Suprapubic skin (tissue), 4 donors: ENCODE results near the gene CACNG4. TPM values are rescaled to one million over a fixed set of nuclear protein-coding genes. Genes with fewer than 3 reads are reported as not detected.
"Not testable (repeated sequence)": the region's sequence is repeated elsewhere in the genome, so short reads cannot be mapped to it uniquely, and the experiment has no call there.

ENCODE experiments used
- DNase-seq, 2 donors: peaks; one replicate each; pipeline ENCODE4 v3.0.0-alpha.2; 2019; ENCODE audit warnings: low spot score in 2 of 2
- H3K27ac ChIP-seq: fragments of 200-600 bp; sonication (generic); one replicate; pipeline ENCODE4 v1.5.1; 2019
- H3K27me3 ChIP-seq: fragments of 200-600 bp; sonication (generic); one replicate; pipeline ENCODE4 v1.5.1; 2019
- H3K36me3 ChIP-seq: fragments of 200-600 bp; sonication (generic); one replicate; pipeline ENCODE4 v1.5.1; 2019
- H3K4me1 ChIP-seq: fragments of 200-600 bp; sonication (generic); one replicate; pipeline ENCODE4 v1.5.1; 2019
- H3K4me3 ChIP-seq: fragments of 200-600 bp; sonication (generic); one replicate; pipeline ENCODE4 v1.5.1; 2019; ENCODE audit warnings: mild to moderate bottlenecking
- H3K9me3 ChIP-seq: fragments of 200-600 bp; sonication (generic); one replicate; pipeline ENCODE4 v1.5.1; 2019
- CTCF ChIP-seq, 2 donors: fragments of 200-600 bp in 1 of 2; fragments of 450-650 bp in 1 of 2; sonication (generic) in 1 of 2; IDR thresholded peaks; one replicate each; pipeline ENCODE4 v1.5.1; 2016 to 2019; ENCODE audit warnings: antibody characterized with exemption in 2 of 2, mild to moderate bottlenecking in 1 of 2, moderate library complexity in 1 of 2
- EP300 ChIP-seq: sonication (generic); formaldehyde crosslinking; IDR thresholded peaks from one replicate; pipeline ENCODE4 v1.6.1; 2017; ENCODE audit warnings: antibody characterized with exemption
- POLR2A ChIP-seq, 2 donors: fragments of 450-650 bp; IDR thresholded peaks; one replicate each; pipeline ENCODE4 v1.6.1; 2017; ENCODE audit warnings: antibody characterized with exemption in 2 of 2, mild to moderate bottlenecking in 2 of 2, moderate library complexity in 2 of 2
- POLR2AphosphoS5 ChIP-seq, 3 donors: sonication (generic); formaldehyde crosslinking; IDR thresholded peaks; one replicate each; pipeline ENCODE4 v1.6.1; 2017; ENCODE audit warnings: antibody characterized with exemption in 3 of 3
- WGBS: methylation state at CpG from one replicate; pipeline ENCODE4 v1.1.5; 2018; 5-methylcytosine and 5-hydroxymethylcytosine counted together
- total RNA-seq, 4 donors: library from RNA; depleted of rRNA; stranded (reverse); fragments of >200 nt; gene quantifications; one replicate each; pipeline ENCODE4 v1.1.0, GENCODE V29; 2016

CACNG4 gene
- total RNA-seq, 4 donors from 2014 or later, result 0.49 to 0.68 (median 0.51) TPM; not detected in 1

- whole genome bisulfite sequencing, result 80% methylated on average over 2 of the region's 4 CpGs
- TF ChIP-seq EP300 (no peak), POLR2AphosphoS5 (IDR thresholded peaks at IDR 0.05) (no peak), POLR2A (IDR thresholded peaks at IDR 0.05) (no peak), CTCF (IDR thresholded peaks at IDR 0.05) (no peak)
- Histone ChIP-seq H3K4me1 (peaks cover 27% of the 10 kb centered on the region), H3K27me3 (peaks cover 89% of the 10 kb centered on the region), H3K4me3 (no peak overlapping the region), H3K9me3 (no peaks in the 10 kb centered on the region), H3K36me3 (no peaks in the 10 kb centered on the region), H3K27ac (no peak overlapping the region)
- no peak for DNase-seq
These were observed 4.4 kb downstream of the CACNG4 start for GRCh38 chr17:66968916-66969315.

GRCh38 chr17:66970140-66970539 lies 5.6 kb downstream of the CACNG4 start:
- H3K36me3 ChIP-seq, result no peaks in the 10 kb centered on the region
- no peak overlapping the region for H3K27ac ChIP-seq
- DNase-seq, result no peak

GRCh38 chr17:66970797-66971196 lies 6.3 kb downstream of the CACNG4 start:
- Histone ChIP-seq H3K4me1 (peaks cover 11% of the 10 kb centered on the region), H3K4me3 (no peak overlapping the region), H3K9me3 (no peaks in the 10 kb centered on the region), H3K27ac (no peak overlapping the region), H3K36me3 (no peaks in the 10 kb centered on the region), H3K27me3 (peaks cover 89% of the 10 kb centered on the region)
- TF ChIP-seq EP300 (no peak), POLR2A (IDR thresholded peaks at IDR 0.05) (no peak), POLR2AphosphoS5 (IDR thresholded peaks at IDR 0.05) (no peak), CTCF (IDR thresholded peaks at IDR 0.05) (no peak)
- DNase-seq, result no peak
- WGBS, result 84% methylated on average over 5 of the region's 6 CpGs

More at GRCh38 chr17:66970140-66970539, 5.6 kb downstream of the CACNG4 start:
- peaks cover 18% of the 10 kb centered on the region for H3K4me1 ChIP-seq
- H3K27me3 ChIP-seq, result peaks cover 91% of the 10 kb centered on the region
- WGBS, result 89% methylated on average over 6 of the region's 6 CpGs
- TF ChIP-seq POLR2AphosphoS5 (IDR thresholded peaks at IDR 0.05) (no peak), POLR2A (IDR thresholded peaks at IDR 0.05) (no peak), EP300 (no peak), CTCF (IDR thresholded peaks at IDR 0.05) (no peak)
- H3K9me3 ChIP-seq, result no peaks in the 10 kb centered on the region
- H3K4me3 ChIP-seq, result no peak overlapping the region

- 86% methylated on average over 6 of the region's 6 CpGs for WGBS
- DNase-seq, result no peak
- Histone ChIP-seq H3K4me3 (no peak overlapping the region), H3K4me1 (peaks cover 7% of the 10 kb centered on the region), H3K27ac (no peak overlapping the region), H3K27me3 (peaks cover 89% of the 10 kb centered on the region), H3K9me3 (no peaks in the 10 kb centered on the region), H3K36me3 (no peaks in the 10 kb centered on the region)
- no peak for TF ChIP-seq POLR2A (IDR thresholded peaks at IDR 0.05)
- no peak for TF ChIP-seq POLR2AphosphoS5 (IDR thresholded peaks at IDR 0.05)
- TF ChIP-seq CTCF (IDR thresholded peaks at IDR 0.05), result no peak
- no peak for TF ChIP-seq EP300
These were observed 6.8 kb downstream of the CACNG4 start for GRCh38 chr17:66971264-66971663.

- DNase-seq, result no peak
- Histone ChIP-seq H3K27ac (no peak overlapping the region), H3K36me3 (no peaks in the 10 kb centered on the region), H3K4me3 (no peak overlapping the region), H3K27me3 (peaks cover 89% of the 10 kb centered on the region), H3K4me1 (peaks cover under 1% of the 10 kb centered on the region), H3K9me3 (no peaks in the 10 kb centered on the region)
- TF ChIP-seq CTCF (IDR thresholded peaks at IDR 0.05) (no peak), EP300 (no peak), POLR2AphosphoS5 (IDR thresholded peaks at IDR 0.05) (no peak), POLR2A (IDR thresholded peaks at IDR 0.05) (no peak)
- 89% methylated on average over 15 of the region's 15 CpGs for WGBS
These were observed 7.4 kb downstream of the CACNG4 start for GRCh38 chr17:66971730-66972441.

- H3K27ac ChIP-seq, H3K36me3 ChIP-seq, H3K4me1 ChIP-seq, DNase-seq, H3K4me3 ChIP-seq, H3K9me3 ChIP-seq: not testable (repeated sequence)
- 90% methylated on average over 10 of the region's 10 CpGs for WGBS
- peaks cover 89% of the 10 kb centered on the region for H3K27me3 ChIP-seq
These were observed 7.9 kb downstream of the CACNG4 start for GRCh38 chr17:66972442-66972830.
